H1 (cell line): ENCODE measurements around the gene ZBTB42. TPM values are rescaled to one million over a fixed set of nuclear protein-coding genes. Genes with fewer than 3 reads are reported as not detected.

ENCODE experiments used
- BCL11A ChIP-seq, 2 experiments: IDR thresholded peaks; one replicate each; pipeline ENCODE4 v1.6.1; 2011; ENCODE audit warnings: low read depth in 2 of 2, low read length in 2 of 2, mild to moderate bottlenecking in 2 of 2
- CBX5 ChIP-seq: fragments of 300-800, 300-1000 bp; sonication (generic); IDR thresholded peaks from 2 replicates; pipeline ENCODE4 v1.7.1; 2016; ENCODE audit warnings: antibody characterized with exemption, low read length, low read depth
- CHD7 ChIP-seq: fragments of 300-600 bp; sonication (generic); IDR thresholded peaks from 2 replicates; pipeline ENCODE4 v1.7.1; 2012; ENCODE audit warnings: low read length, moderate library complexity, mild to moderate bottlenecking, inconsistent platforms; ENCODE audit not compliant: insufficient replicate concordance
- JUN ChIP-seq: IDR thresholded peaks from 2 replicates; pipeline ENCODE4 v1.6.1; 2011; ENCODE audit warnings: low read depth, mild to moderate bottlenecking, improper control_type of control experiment, low read length
- MAFK ChIP-seq: IDR thresholded peaks from 2 replicates; pipeline ENCODE4 v1.6.1; 2012; ENCODE audit warnings: low read depth, mild to moderate bottlenecking, improper control_type of control experiment, low read length
- NRF1 ChIP-seq: IDR thresholded peaks from 2 replicates; pipeline ENCODE4 v1.6.1; 2011; ENCODE audit warnings: mild to moderate bottlenecking, low read depth, low read length, improper control_type of control experiment
- TAF1 ChIP-seq: IDR thresholded peaks from 2 replicates; pipeline ENCODE4 v1.6.1; 2011; ENCODE audit warnings: mild to moderate bottlenecking, low read depth, low read length
- TEAD4 ChIP-seq: IDR thresholded peaks from 2 replicates; pipeline ENCODE4 v1.6.1; 2012; ENCODE audit warnings: low read depth, low read length, inconsistent platforms, mixed read lengths
- ZNF274 ChIP-seq: IDR thresholded peaks from 2 replicates; pipeline ENCODE4 v1.7.0; 2012; ENCODE audit warnings: low read length, borderline replicate concordance; ENCODE audit errors: extremely low read depth
- polyA plus RNA-seq, 7 experiments: library from polyadenylated mRNA; depleted of rRNA in 3 of 7; stranded (reverse) in 5 of 7; unstranded in 2 of 7; fragments of >200 nt in 5 of 7; fragments of 200-250 nt in 2 of 7; gene quantifications; 1 replicate in 5 of 7; 2 replicates in 1 of 7; 4 replicates in 1 of 7; pipeline versions ENCODE4 v1.2.1 to v1.2.3, GENCODE V29; 2011 to 2013; ENCODE audit warnings: missing spikeins in 2 of 7, mixed read lengths in 2 of 7
- total RNA-seq: library from RNA; stranded (reverse); fragmentation: NEBNext Ultra II Directional; extraction: Animal tissue kit (Norgen Biotek cat#: 25700); gene quantifications from 2 replicates; pipeline ENCODE4 v1.2.1, GENCODE V29; 2021

The ZBTB42 gene
- total and polyA plus RNA-seq, 2 of the 8 experiments (the other 6 are each of a cell fraction or from before 2014, with no cell fraction given): 2.8 to 3.1 TPM

GRCh38 chr14:104757681-104758392 is 43.1 kb upstream of the ZBTB42 start (continued):
- no peak for TF ChIP-seq CHD7
- no peak for TF ChIP-seq TAF1
- TF ChIP-seq TEAD4: no peak
- no peak for TF ChIP-seq NRF1
- TF ChIP-seq JUN: no peak
- TF ChIP-seq CBX5: no peak
- no peak for TF ChIP-seq MAFK
- TF ChIP-seq BCL11A (IDR thresholded peaks at IDR 0.05; ENCODE audit: low read depth in 2 of 2, low read length in 2 of 2): no peak
- TF ChIP-seq ZNF274: no peak
